ENCODE data around the gene FILIP1L. TPM values are rescaled to one million over a fixed set of nuclear protein-coding genes. Genes with fewer than 3 reads are reported as not detected.
A peak's percentile ranks its signal among the peaks of the same experiment; 100 is the strongest.

The FILIP1L gene
- total and polyA plus RNA-seq, 2 of the 13 experiments (the other 11 are each of a cell fraction or from before 2014, with no cell fraction given), result 8.1 to 187 TPM

- TF ChIP-seq TEF (CRISPR knock-in tag; IDR thresholded peaks at IDR 0.05), result no peak
- no peak for TF ChIP-seq TOE1 (CRISPR knock-in tag; IDR thresholded peaks at IDR 0.05)
- TF ChIP-seq FOXJ3 (CRISPR knock-in tag; IDR thresholded peaks at IDR 0.05; ENCODE audit: borderline replicate concordance), result peak; percentile 52; the same call in 1 of the 2 replicates
- TF ChIP-seq ZSCAN25 (CRISPR knock-in tag; IDR thresholded peaks at IDR 0.05), result no peak
- TF ChIP-seq EP300 (IDR thresholded peaks at IDR 0.05; ENCODE audit: low read depth in 2 of 2, low read length in 2 of 2), result peak in 1 of 2 experiments; percentile 87; a peak in 1 of 4 replicates
- TF ChIP-seq EP300 (CRISPR knock-in tag; IDR thresholded peaks at IDR 0.05; ENCODE audit: borderline replicate concordance), result no peak
- TF ChIP-seq NCOA2 (CRISPR knock-in tag; IDR thresholded peaks at IDR 0.05), result peak; percentile 90
- 0 out of 2 replicates have a peak, but pooled peaks have one; percentile 10 for TF ChIP-seq ZNF362 (CRISPR knock-in tag; IDR thresholded peaks at IDR 0.05; ENCODE audit: borderline replicate concordance)
- TF ChIP-seq FOXP4 (CRISPR knock-in tag; IDR thresholded peaks at IDR 0.05), result peak; percentile 39; the same call in 1 of the 2 replicates
- no peak for TF ChIP-seq FOXP1 (IDR thresholded peaks at IDR 0.05)
- peak; percentile 24; the same call in 1 of the 2 replicates for TF ChIP-seq FOXP1 (CRISPR knock-in tag; IDR thresholded peaks at IDR 0.05)
- peak; percentile 73 for TF ChIP-seq PAXIP1 (CRISPR knock-in tag; conservative IDR thresholded peaks at IDR 0.05)
- TF ChIP-seq HMGXB3 (CRISPR knock-in tag; IDR thresholded peaks at IDR 0.05; ENCODE audit: borderline replicate concordance), result 0 out of 2 replicates have a peak, but pooled peaks have one; percentile 29
- peak; percentile 89; the same call in 1 of the 2 replicates for TF ChIP-seq MIXL1 (CRISPR knock-in tag; IDR thresholded peaks at IDR 0.05)
Observed at GRCh38 chr3:99954914-99955644, 159.2 kb downstream of the FILIP1L start (continued).

All from HepG2 (cell line).